M059J (cell line): ENCODE measurements around the gene PAN2. TPM values are rescaled to one million over a fixed set of nuclear protein-coding genes. Genes with fewer than 3 reads are reported as not detected.

Source experiments
- DNase-seq: peaks from one replicate; pipeline ENCODE4 v3.0.0-alpha.2; 2012; ENCODE audit warnings: low read depth
- total RNA-seq: library from RNA; depleted of rRNA; stranded (reverse); fragments of >200 nt; shearing (Covaris generic); gene quantifications from 2 replicates; pipeline ENCODE4 v1.2.3, GENCODE V29; 2014; rRNA removed

Gene PAN2, protein sequence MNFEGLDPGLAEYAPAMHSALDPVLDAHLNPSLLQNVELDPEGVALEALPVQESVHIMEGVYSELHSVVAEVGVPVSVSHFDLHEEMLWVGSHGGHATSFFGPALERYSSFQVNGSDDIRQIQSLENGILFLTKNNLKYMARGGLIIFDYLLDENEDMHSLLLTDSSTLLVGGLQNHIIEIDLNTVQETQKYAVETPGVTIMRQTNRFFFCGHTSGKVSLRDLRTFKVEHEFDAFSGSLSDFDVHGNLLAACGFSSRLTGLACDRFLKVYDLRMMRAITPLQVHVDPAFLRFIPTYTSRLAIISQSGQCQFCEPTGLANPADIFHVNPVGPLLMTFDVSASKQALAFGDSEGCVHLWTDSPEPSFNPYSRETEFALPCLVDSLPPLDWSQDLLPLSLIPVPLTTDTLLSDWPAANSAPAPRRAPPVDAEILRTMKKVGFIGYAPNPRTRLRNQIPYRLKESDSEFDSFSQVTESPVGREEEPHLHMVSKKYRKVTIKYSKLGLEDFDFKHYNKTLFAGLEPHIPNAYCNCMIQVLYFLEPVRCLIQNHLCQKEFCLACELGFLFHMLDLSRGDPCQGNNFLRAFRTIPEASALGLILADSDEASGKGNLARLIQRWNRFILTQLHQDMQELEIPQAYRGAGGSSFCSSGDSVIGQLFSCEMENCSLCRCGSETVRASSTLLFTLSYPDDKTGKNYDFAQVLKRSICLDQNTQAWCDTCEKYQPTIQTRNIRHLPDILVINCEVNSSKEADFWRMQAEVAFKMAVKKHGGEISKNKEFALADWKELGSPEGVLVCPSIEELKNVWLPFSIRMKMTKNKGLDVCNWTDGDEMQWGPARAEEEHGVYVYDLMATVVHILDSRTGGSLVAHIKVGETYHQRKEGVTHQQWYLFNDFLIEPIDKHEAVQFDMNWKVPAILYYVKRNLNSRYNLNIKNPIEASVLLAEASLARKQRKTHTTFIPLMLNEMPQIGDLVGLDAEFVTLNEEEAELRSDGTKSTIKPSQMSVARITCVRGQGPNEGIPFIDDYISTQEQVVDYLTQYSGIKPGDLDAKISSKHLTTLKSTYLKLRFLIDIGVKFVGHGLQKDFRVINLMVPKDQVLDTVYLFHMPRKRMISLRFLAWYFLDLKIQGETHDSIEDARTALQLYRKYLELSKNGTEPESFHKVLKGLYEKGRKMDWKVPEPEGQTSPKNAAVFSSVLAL
- total RNA-seq, result 5.1 and 10.2 TPM in 2 replicates

- DNase-seq, result peak; percentile 98
Observed at GRCh38 chr12:56333679-56334489, at the start of gene PAN2. Gene PAN2 (minus strand): TSS chr12:56334000. CDS start chr12:56333094, 906 bp downstream.

DNA sequence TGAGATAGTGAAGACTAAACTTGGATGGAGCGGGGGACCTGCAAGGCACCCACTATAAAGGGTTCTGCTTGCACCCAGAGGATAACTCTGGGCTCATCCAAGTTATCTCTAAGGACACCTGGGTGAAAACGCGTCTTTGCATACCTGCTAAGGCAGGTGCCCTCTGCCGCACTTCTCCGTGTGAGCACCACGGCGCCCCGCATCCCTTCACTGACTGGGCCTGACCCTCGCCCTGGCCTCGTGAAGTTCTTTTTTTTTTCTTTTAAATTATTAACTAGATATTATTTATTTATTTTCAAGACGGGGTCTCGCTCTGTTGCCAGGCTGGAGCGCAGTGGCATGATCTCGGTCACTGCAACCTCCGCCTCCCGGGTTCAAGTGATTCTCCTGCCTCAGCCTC lies 48.8 kb upstream of the PAN2 start:
- no peak for DNase-seq

GRCh38 chr12:56377989-56378316 lies 44.2 kb upstream of the PAN2 start:
- DNase-seq, result no peak

- DNase-seq, result peak; percentile 63
Observed at GRCh38 chr12:56377310-56377988, 43.6 kb upstream of the PAN2 start.

DNA sequence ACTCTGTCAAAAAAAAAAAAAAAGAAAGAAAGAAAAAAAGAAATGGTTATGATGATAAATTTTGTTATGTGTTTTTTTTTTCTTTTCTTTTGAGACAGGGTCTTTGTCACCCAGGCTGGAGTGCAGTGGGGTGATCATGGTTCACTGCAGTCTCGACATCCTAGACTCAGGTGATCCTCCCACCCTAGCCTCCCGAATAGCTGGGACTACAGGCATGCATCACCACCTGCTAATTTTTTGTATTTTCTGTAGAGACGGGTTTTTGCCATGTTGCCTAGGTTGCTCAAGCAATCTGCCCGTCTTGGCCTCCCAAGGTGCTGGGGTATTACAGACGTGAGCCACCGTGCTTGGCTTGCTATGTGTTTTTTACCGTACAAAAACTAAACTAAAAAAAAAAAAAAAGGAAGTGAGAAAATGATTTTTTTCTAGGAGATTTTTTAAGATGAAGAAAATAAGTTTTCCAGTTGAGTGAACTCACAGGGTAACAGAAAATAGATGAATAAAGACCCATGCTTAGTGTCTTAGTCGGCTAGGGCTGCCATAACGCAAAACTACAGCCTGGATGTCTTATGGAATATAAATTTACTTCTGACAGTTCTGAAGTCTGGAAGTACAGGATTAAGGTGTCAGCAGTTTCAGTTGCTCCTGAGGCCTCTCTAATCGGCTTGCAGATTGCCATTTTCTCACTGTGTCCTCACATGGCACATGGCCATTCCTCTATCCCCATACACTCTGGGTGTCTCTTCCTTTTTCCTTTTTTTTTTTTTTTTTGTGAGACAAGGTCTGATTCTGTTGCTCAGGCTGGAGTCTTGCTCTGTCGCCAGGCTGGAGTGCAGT lies 42.0 kb upstream of the PAN2 start:
- DNase-seq, result no peak

DNA sequence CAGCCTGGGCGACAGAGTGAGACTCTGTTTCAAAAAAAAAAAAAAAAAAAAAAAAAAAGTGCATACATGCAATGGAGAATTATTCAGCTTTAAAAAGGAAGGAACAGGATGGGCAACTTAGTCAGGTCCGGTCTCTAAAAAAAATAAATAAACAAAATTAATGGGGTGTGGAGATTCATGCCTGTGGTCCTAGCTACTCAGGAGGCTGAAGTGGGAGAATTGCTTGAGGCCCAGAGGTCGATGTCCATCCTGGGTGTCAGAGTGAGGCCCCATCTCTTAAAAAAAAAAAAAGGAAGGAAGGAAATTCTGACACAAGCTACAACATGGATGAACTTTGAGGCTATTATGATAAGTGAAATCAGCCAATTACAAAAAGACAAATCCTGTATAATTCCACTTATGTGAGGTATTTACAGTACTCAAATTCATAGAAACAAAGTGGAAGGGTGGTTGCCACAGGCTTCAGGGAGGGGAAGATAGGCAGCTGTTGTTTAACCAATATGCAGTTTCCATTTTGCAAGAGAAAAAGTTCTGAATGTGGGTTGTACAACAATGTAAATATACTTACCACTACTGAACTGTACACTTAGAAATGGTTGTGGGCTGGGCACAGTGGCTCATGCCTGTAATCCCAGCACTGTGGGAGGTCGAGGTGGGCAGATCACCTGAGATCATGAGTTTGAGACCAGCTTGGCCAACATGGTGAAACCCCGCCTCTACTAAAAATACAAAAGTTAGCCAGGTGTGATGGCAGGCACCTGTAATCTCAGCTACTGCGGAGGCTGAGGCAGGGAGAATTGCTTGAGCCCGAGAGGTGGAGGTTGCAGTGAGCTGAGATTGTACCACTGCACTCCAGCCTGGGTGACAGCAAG lies 41.2 kb upstream of the PAN2 start:
- DNase-seq, result peak; percentile 44

- DNase-seq, result no peak
Observed at GRCh38 chr12:56373515-56373914, 39.7 kb upstream of the PAN2 start.

DNA sequence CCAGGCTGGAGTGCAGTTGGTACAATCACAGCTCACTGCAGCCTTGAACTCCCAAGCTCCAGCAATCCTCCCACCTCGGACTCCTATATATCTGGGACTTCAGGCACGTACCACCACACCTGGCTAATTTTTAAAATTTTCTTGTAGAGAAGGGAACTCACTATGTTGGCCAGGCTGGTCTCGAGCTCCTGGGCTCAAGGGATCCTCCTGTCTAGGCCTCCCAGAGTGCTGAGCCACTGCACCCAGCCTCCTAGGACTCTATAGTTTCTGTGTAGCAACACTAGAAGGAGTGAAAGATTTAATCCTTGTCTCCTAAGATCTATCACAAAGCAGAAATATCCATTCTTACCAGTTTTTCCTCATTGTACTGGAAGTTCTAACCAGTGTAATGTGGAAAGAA lies 33.1 kb upstream of the PAN2 start:
- no peak for DNase-seq

- no peak for DNase-seq
Observed at GRCh38 chr12:56362130-56363059, 28.6 kb upstream of the PAN2 start, which contains the start of gene APOF. Gene APOF (minus strand): TSS chr12:56362857. CDS start chr12:56362745, 112 bp downstream.

DNA sequence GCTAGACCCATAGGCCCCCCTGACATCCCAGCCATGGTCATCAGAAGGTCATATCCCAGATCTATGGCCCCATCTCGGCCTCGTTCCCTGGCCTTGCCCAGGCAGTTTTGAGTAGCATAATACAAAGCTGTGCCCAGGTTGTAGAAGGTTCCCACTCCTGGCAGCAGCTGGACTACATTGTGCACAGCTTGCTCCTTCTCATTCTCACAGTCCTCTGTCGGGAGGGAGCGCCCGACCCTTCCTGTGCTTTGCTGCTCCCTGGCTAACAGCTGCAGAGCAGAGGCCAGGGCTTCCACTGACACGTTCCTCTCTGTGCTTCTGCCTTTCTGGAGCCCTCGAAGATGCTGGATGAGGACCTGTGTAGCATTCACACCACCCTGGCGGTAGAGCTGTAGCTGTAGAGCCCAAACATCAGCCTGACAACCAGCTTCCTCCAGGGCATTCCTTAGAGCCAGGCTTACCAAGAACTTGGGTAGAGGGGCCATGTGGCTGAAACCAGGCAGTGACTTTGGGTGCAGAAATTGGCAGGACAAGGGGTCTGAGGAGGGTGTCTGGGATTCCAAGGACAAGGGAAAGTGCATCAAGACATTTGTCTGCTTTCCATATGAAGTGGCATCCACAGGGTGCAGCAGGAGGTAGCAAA lies 27.8 kb upstream of the PAN2 start:
- no peak for DNase-seq

- peak; percentile 100 for DNase-seq
Observed at GRCh38 chr12:56359851-56360767, 26.3 kb upstream of the PAN2 start, which contains the start of gene STAT2. Gene STAT2 (minus strand): TSS chr12:56360107. CDS start chr12:56356571, 3,536 bp downstream.

GRCh38 chr12:56358836-56359532 lies 25.2 kb upstream of the PAN2 start:
- peak; percentile 82 for DNase-seq

- DNase-seq, result no peak
Observed at GRCh38 chr12:56351325-56351724, 17.5 kb upstream of the PAN2 start.

- DNase-seq, result no peak
Observed at GRCh38 chr12:56350662-56351061, 16.9 kb upstream of the PAN2 start.

GRCh38 chr12:56348776-56349175 lies 15.0 kb upstream of the PAN2 start:
- DNase-seq, result no peak
